Activated B cell treated with CpG ODN at 0.5 μM for 24 hours (primary cell): ENCODE results near the gene WNT7B. TPM values are rescaled to one million over a fixed set of nuclear protein-coding genes. Genes with fewer than 3 reads are reported as not detected.

Experiments used
- ATAC-seq: fragments of 200-7000 bp; cut with Tn5 transposase; one replicate; pipeline ENCODE4 v1.10.0; 2021; ENCODE audit warnings: low read depth, mild to moderate bottlenecking, moderate library complexity
- CTCF ChIA-PET: fragments of 350-600 bp; sonication (Branson Sonifier 250); formaldehyde crosslinking; loops from one replicate; lab custom pipeline; 2021; ENCODE audit warnings: antibody characterized with exemption; lab: Charles Lee
- POLR2A ChIA-PET: fragments of 350-600 bp; sonication (Branson Sonifier 250); formaldehyde crosslinking; loops from one replicate; lab custom pipeline; 2021; ENCODE audit warnings: antibody characterized with exemption; lab: Charles Lee
- DNase-seq: peaks from one replicate; pipeline ENCODE4 v3.0.0; 2022
- H3K27ac Mint-ChIP-seq: one replicate; pipeline ENCODE4 v1.8.0; 2020; ENCODE audit warnings: mixed read lengths
- H3K27me3 Mint-ChIP-seq: one replicate; pipeline ENCODE4 v1.8.0; 2021; ENCODE audit warnings: mixed read lengths
- H3K36me3 Mint-ChIP-seq: one replicate; pipeline ENCODE4 v1.8.0; 2021; ENCODE audit warnings: low read depth, mixed read lengths
- H3K4me1 Mint-ChIP-seq: one replicate; pipeline ENCODE4 v1.8.0; 2021; ENCODE audit warnings: mixed read lengths
- H3K4me3 Mint-ChIP-seq: one replicate; pipeline ENCODE4 v1.8.0; 2020; ENCODE audit warnings: mild to moderate bottlenecking, mixed read lengths
- H3K9me3 Mint-ChIP-seq: one replicate; pipeline ENCODE4 v1.8.0; 2020; ENCODE audit warnings: mixed read lengths
- CTCF ChIP-seq: fragments of 200-600 bp; IDR thresholded peaks from one replicate; pipeline ENCODE4 v1.8.0; 2022; ENCODE audit warnings: antibody characterized with exemption, mild to moderate bottlenecking
- intact Hi-C: fragments of 100-400 bp; cut with micrococcal nuclease; formaldehyde crosslinking; loops from one replicate; pipeline ENCODE4 v1.15.1; 2024
- total RNA-seq: library from RNA; stranded (reverse); gene quantifications from 2 replicates; pipeline ENCODE4 v1.2.3, GENCODE V29; 2022

The WNT7B gene
- total RNA-seq, 1 donor from 2014 or later = not detected

- DNase-seq = no peak
- Mint-ChIP-seq H3K4me3 (no peak overlapping the region), H3K27ac (no peak overlapping the region), H3K9me3 (peaks cover 5% of the 10 kb centered on the region), H3K27me3 (no peaks in the 10 kb centered on the region), H3K36me3 (peaks cover 3% of the 10 kb centered on the region), H3K4me1 (peaks cover 7% of the 10 kb centered on the region)
- ATAC-seq = no peak
- ChIA-PET POLR2A (interaction anchor here (2.3 to 2.9 kb wide), 2 partner anchors 24 to 105 kb away, joined by 12 to 34 read pairs; no protein-coding TSS in a partner anchor), CTCF (interaction anchor here (1.3 to 5.0 kb wide), 4 partner anchors 16 to 104 kb away, joined by 3 to 58 read pairs (median 14); no protein-coding TSS in a partner anchor)
- intact Hi-C loops = loop anchor here (5.0 kb wide), 2 partner anchors 41 to 301 kb away; no protein-coding TSS in a partner anchor
- TF ChIP-seq CTCF = no peak
These were observed 34.7 kb upstream of the WNT7B start for GRCh38 chr22:46011627-46012181.

- no peaks in the 10 kb centered on the region for H3K27me3 Mint-ChIP-seq
- H3K36me3 Mint-ChIP-seq = peaks cover 3% of the 10 kb centered on the region
- DNase-seq (no peak), ATAC-seq (no peak)
- peaks cover 9% of the 10 kb centered on the region for H3K4me1 Mint-ChIP-seq
- CTCF ChIA-PET = interaction anchor here (1.3 to 5.0 kb wide), 4 partner anchors 15 to 104 kb away, joined by 3 to 58 read pairs (median 14); no protein-coding TSS in a partner anchor
- no peak overlapping the region for H3K27ac Mint-ChIP-seq
- POLR2A ChIA-PET = interaction anchor here (2.3 kb wide), 1 partner anchor 105 kb away, joined by 12 read pairs; no protein-coding TSS in a partner anchor
- TF ChIP-seq CTCF = no peak
- peaks cover 5% of the 10 kb centered on the region for H3K9me3 Mint-ChIP-seq
- no peak overlapping the region for H3K4me3 Mint-ChIP-seq
- intact Hi-C loops = loop anchor here (5.0 kb wide), 2 partner anchors 41 to 301 kb away; no protein-coding TSS in a partner anchor
These were observed 34.1 kb upstream of the WNT7B start for GRCh38 chr22:46010951-46011626.

- DNase-seq (no peak), ATAC-seq (no peak)
- Mint-ChIP-seq H3K27me3 (no peaks in the 10 kb centered on the region), H3K4me3 (no peak overlapping the region), H3K36me3 (peaks cover 3% of the 10 kb centered on the region), H3K4me1 (peaks cover 10% of the 10 kb centered on the region), H3K27ac (no peak overlapping the region), H3K9me3 (peaks cover 5% of the 10 kb centered on the region)
- TF ChIP-seq CTCF = no peak
- POLR2A ChIA-PET = no interaction called here
- CTCF ChIA-PET = no interaction called here
- intact Hi-C loops = loop anchor here (5.0 kb wide), 2 partner anchors 42 to 302 kb away; no protein-coding TSS in a partner anchor
These were observed 33.4 kb upstream of the WNT7B start for GRCh38 chr22:46010207-46010867.

- TF ChIP-seq CTCF = no peak
- CTCF ChIA-PET = interaction anchor here (5.3 kb wide), 1 partner anchor 106 kb away, joined by 153 read pairs; no protein-coding TSS in a partner anchor
- no peak for ATAC-seq
- peaks cover 10% of the 10 kb centered on the region for H3K4me1 Mint-ChIP-seq
- H3K27me3 Mint-ChIP-seq = no peaks in the 10 kb centered on the region
- POLR2A ChIA-PET = no interaction called here
- peaks cover 3% of the 10 kb centered on the region for H3K36me3 Mint-ChIP-seq
- H3K9me3 Mint-ChIP-seq = peaks cover 5% of the 10 kb centered on the region
- intact Hi-C loops = loop anchor here (5.0 kb wide), 2 partner anchors 43 to 303 kb away; no protein-coding TSS in a partner anchor
- no peak overlapping the region for H3K4me3 Mint-ChIP-seq
- H3K27ac Mint-ChIP-seq = no peak overlapping the region
- no peak for DNase-seq
These were observed 32.8 kb upstream of the WNT7B start for GRCh38 chr22:46009730-46010129.
